Fibroblast of skin of right quadriceps (primary cell): ENCODE results near the gene FRK.
"Not testable (repeated sequence)": the region's sequence is repeated elsewhere in the genome, so short reads cannot be mapped to it uniquely, and the experiment has no call there.

Experiments
- DNase-seq: peaks from one replicate; pipeline ENCODE4 v3.0.0-alpha.2; 2013

FRK gene

GRCh38 chr6:116060572-116061283 is at the start of gene FRK:
Gene FRK (minus strand): TSS chr6:116060891. CDS start chr6:116060311, 580 bp downstream.
- peak; percentile 3 for DNase-seq

DNA sequence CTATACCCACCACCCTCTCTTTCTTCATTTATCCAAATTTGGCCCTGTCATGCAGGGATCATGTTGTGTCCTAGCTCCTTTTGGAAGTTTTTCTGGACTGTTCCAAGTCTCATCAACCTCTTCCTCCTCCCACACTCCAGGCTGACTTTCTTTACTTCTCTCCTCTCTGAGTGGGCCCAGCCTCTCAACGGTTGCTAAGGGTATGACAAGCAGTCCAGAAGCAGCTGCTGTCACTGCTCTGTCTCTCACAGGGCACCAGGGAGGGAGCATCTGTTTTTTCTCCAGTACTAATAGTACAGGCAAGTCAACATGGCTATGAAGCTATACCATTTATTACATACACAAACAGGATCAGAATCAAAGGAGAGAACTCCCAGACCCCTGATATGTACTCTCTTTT is 48.1 kb upstream of the FRK start:
- DNase-seq: no peak

GRCh38 chr6:116106146-116106545 is 45.5 kb upstream of the FRK start:
- peak; percentile 15 for DNase-seq

DNA sequence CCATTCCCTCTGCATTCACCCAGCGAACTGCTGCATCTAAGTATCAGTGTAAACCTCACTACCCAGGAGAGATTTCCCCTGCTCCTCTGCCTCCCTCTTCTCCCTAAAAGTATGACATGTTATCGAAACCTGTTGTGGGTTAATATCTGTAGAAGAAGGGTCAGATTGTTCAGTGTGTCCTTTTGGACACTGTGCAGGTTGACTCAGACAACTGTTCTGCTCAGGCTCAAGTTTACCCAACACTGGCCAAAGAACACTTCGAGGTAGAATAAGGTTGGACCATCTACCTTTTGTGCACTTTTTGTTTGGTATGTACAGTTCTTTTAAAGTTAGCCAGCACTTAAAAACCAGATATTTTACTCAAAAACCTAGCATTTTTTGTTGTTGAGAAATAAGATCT is 44.6 kb upstream of the FRK start:
- DNase-seq: no peak

DNA sequence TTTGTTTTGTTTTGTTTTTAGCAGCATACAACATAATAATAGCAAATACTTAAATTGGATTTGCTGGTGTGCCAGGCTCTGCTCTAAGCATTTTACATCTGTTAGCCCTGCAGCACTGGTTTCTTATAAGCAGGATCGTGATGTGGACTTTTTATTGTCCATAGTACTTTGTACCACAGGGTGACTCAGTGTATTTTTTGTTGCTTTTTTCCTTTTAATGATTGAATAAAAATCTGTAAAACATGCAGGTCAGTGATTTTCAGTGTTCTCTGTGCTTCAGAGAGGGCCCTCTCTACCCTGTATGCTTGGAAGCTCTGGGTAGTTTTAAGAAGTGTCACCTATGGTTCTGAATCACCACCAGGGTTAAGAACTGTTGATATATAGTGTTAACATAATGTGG is 43.9 kb upstream of the FRK start:
- no peak for DNase-seq

- DNase-seq: no peak
These were observed 42.2 kb upstream of the FRK start for GRCh38 chr6:116102873-116103272.

DNA sequence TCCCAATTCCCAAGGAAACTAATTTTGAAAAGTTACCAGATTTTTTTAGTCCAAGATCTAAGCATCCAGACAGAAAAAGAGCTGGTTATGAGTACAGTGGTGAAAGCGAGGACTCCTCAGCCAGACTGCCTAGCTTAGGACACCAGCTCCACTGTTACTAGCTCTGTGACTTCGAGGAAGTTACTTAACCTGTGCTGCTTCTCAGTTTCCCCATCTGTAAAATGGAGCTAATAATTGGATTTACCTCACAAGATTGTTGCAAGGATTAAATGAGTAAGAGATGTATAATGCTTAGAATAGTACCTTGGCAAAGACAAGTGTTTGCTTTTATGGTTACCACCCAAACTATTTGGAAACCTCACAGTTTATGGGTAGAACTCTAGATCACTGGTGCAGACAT is 41.1 kb upstream of the FRK start:
- DNase-seq: no peak

- DNase-seq: no peak
These were observed 40.6 kb upstream of the FRK start for GRCh38 chr6:116101302-116101718.

GRCh38 chr6:116100419-116101301 is 40.0 kb upstream of the FRK start, which contains the start of gene NT5DC1:
Gene NT5DC1 (plus strand): TSS chr6:116100853. CDS start chr6:116100931, 78 bp downstream.
- peak; percentile 59 for DNase-seq

DNA sequence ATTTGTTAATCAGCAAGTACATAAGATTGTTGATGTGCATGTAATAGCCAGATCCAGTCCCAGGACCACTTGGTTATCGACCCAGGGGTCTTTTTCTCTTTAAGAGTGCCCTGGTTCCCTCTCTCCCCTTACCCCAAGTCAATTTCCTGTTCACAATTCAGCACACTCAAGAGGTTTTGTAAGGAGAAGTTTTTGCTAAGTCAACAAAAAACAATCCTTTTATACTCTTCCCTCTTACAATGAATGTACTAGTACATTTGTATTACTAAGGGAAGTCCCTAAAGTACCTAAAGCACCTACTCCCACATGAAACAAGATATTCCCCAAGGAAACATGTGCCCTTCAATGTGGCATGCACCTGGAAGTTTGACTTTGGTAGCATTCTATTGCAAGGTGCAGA is 38.3 kb upstream of the FRK start:
- no peak for DNase-seq

- DNase-seq: no peak
These were observed 36.5 kb upstream of the FRK start for GRCh38 chr6:116096979-116097816.

DNA sequence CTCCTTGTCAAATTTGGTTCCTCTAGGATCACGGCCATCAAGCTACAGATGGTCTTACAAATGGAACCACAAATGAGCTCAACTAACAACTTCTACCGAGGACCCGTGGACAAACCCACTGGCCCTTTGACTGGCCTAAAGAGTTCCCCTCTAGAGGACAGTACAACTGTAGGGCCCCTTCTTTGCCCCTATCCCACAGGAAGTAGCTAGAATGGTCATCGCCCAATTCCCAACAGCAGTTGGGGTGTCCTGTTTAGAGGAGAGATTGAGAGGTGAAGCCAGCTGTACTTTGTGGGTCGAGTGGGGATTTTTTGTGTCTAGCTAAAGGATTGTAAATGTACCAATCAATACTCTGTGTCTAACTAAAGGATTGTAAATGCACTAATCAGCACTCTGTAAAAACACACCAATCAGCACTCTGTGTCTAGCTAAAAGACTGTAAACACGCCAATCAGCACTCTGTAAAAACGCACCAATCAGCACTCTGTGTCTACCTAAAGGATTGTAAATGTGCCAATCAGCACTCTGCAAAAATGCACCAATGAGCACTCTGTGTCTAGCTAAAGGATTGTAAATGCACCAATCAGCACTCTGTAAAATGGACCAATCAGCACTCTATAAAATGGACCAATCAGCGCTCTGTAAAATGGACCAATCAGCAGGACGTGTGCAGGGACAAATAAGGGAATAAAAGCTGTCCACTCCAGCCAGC is 35.5 kb upstream of the FRK start:
- DNase-seq: not testable (repeated sequence)

DNA sequence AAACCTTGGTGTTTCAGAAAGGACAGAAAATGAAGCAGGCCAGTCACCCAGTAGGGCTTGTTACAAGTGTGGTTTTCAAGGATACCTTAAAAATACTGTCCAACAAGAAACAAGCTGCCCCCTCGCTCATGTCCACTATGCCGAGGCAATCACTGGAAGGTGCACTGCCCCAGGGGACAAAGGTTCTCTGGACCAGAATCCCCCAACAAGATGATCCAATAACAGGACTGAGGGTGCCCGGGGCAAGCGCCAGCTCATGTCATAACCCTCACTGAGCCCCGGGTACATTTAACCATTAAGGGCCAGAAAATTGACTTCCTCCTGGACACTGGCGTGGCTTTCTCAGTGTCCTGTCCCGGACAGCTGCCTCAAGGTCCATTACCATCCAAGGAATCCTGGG is 33.4 kb upstream of the FRK start:
- no peak for DNase-seq

DNA sequence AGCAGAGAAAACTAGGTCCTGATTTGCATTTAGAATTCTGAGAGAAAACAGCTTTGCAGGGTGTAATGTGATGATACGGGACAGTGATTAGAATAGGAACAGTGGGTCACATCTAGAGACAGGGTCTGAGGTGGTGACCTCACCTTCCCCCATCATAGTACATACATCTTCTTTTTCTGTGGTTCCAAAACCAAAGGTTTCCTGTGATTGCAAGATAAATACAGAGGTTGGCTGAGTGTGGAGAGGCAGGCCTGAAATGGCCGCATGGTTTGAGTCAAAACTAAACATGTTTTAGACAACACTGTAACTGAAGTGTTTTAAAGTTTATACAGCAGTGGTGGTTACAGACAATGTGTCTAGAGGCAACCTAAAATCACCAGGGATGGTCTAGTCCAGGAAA is 29.6 kb upstream of the FRK start:
- no peak for DNase-seq

DNA sequence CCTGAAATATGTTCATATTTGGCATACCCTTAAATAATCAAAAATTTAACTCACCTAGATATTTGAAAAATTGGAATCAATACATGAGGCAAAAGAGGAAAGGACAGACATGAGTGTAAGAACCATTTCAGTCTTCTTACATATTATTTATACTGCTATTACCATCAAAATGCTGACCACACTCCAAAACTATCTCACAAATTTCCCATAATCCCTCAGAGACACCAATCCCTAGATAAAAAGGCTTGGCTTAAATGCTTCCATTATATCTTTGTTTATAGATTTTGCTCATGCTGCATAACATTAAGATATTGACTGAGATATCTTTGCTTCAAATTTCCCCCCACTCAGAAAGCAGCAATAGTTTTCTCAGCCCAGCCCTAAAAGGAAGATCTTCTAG is 28.3 kb upstream of the FRK start:
- no peak for DNase-seq

GRCh38 chr6:116087437-116088027 is 26.8 kb upstream of the FRK start:
- peak; percentile 47 for DNase-seq

DNA sequence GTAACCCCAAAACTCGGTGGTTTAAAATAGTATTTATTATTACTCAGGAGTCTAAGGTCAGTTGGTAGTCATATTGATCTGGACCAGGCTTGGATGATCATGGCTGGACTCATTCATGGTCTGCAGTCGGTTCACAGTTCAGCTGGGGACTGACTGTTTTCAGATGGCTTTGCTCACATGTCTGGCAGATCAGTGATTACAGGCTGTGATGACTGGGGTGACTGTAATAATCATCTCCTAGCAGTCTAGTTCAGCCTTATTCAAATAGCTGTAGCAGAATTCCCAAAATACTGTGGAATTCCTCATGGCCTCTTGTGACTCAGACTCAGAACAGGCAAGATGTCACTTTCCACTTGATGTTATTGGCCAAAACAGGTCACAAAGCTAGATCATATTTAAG is 23.6 kb upstream of the FRK start:
- DNase-seq: no peak

GRCh38 chr6:116083052-116083451 is 22.4 kb upstream of the FRK start:
- DNase-seq: no peak

GRCh38 chr6:116078945-116079344 is 18.3 kb upstream of the FRK start:
- no peak for DNase-seq

DNA sequence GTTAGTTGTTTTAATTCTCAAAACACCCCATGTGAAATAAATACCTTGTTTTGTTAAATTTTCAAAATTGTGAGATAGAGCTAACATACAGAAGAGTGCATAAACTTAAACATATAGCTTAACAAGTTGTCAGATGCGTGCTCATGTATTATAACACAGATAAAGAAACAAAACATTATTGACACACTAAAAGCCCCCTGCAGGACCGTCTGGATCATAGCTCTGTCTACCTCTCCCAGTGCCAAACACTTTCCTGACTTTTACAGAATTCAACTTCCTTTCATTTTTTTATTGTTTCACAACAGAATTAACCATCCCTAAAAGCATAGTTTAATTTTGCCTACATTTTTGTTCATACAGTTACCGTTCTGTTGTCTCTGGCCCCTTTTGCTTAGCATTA is 17.8 kb upstream of the FRK start:
- no peak for DNase-seq

GRCh38 chr6:116074732-116075390 is 14.2 kb upstream of the FRK start:
- no peak for DNase-seq
